ENCODE data around the gene PCA3.

Gene PCA3

DNA sequence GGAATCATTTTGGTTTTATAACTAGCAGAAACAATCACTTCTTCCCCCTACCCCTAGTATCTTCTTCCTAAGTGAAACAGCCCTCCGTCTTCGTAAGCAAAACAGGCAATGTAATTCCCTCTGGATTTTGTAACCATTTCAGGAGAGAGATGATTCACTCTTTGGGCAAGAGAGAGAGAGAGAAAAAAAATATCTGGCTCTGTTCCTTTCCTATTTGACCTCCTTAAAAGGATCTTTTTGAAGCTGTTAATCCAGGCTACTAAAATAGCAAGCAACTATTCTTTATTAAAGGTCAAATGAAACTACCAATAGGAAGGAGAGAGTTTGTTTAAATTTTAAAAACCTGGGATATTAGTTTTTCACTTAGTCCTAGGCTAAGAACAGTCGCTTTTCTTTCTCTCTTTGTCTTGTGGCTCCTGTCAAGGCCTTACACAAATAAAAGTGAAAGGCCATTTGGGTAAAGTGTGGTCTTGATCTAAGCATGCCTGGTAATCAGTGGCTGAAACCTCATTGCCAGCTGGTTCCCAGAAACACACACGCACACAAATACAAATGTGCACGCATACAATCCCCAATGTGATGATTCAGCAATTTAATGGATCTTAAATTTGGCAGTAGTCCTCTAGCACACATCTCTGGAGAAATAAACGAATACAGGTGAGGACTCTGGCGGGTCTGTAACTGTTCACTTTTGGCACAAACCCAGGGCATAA is 71.5 kb downstream of the PCA3 start:
- no peak for DNase-seq

Data from NCI-H526 treated with DMSO at 0.1 percent for 48 hours (cell line).